SU-DHL-6 (cell line): ENCODE results near the gene SEC23A.
"Not testable (repeated sequence)": the region's sequence is repeated elsewhere in the genome, so short reads cannot be mapped to it uniquely, and the experiment has no call there.

Experiments
- H2AFZ ChIP-seq: fragments of 200-600 bp; sonication (generic); 2 replicates; pipeline ENCODE4 v1.6.1; 2014; ENCODE audit warnings: low read depth, mild to moderate bottlenecking, moderate library complexity, mixed read lengths, antibody characterized with exemption, low read length; ENCODE audit not compliant: severe bottlenecking
- H3F3A ChIP-seq: fragments of 200-600 bp; shearing (Covaris generic); 2 replicates; pipeline ENCODE4 v1.6.0; 2016; ENCODE audit warnings: antibody characterized with exemption, mild to moderate bottlenecking; ENCODE audit not compliant: insufficient read depth
- H3K27ac ChIP-seq: fragments of 200-600 bp; sonication (generic); 2 replicates; pipeline ENCODE4 v1.5.1; 2016; ENCODE audit warnings: low read depth, mild to moderate bottlenecking, low read length, moderate library complexity, mixed read lengths
- H3K27me3 ChIP-seq: fragments of 200-600 bp; sonication (generic), shearing (Covaris generic); 2 replicates; pipeline ENCODE4 v1.6.0; 2014; ENCODE audit warnings: mild to moderate bottlenecking, low read length
- H3K36me3 ChIP-seq: fragments of 200-600 bp; sonication (generic); 2 replicates; pipeline ENCODE4 v1.6.1; 2014; ENCODE audit warnings: mild to moderate bottlenecking, low read length, mixed read lengths
- H3K4me2 ChIP-seq: fragments of 300-600, 200-600 bp; shearing (Covaris generic), sonication (generic); 2 replicates; pipeline ENCODE4 v1.6.0; 2014; ENCODE audit warnings: low read length, low read depth, mild to moderate bottlenecking; ENCODE audit not compliant: poor library complexity, severe bottlenecking
- H3K4me3 ChIP-seq: fragments of 200-600 bp; sonication (generic); 2 replicates; pipeline ENCODE4 v1.5.1; 2014; ENCODE audit warnings: antibody characterized with exemption, low read length, mild to moderate bottlenecking, mixed read lengths; ENCODE audit not compliant: insufficient read depth, poor library complexity, severe bottlenecking
- H3K79me2 ChIP-seq: fragments of 200-600 bp; sonication (generic); 2 replicates; pipeline ENCODE4 v1.6.1; 2014; ENCODE audit warnings: mild to moderate bottlenecking, low read length, moderate library complexity; ENCODE audit not compliant: insufficient read depth
- H3K9ac ChIP-seq: fragments of 200-600 bp; sonication (generic); 2 replicates; pipeline ENCODE4 v1.7.0; 2014; ENCODE audit warnings: mild to moderate bottlenecking, low read length
- H3K9me2 ChIP-seq: fragments of 200-600 bp; sonication (generic); replicated peaks from 2 replicates; pipeline ENCODE4 v1.6.1; 2014; ENCODE audit warnings: low read length; ENCODE audit not compliant: insufficient read depth
- H3K9me3 ChIP-seq: fragments of 200-600 bp; sonication (generic); 2 replicates; pipeline ENCODE4 v1.6.1; 2014; ENCODE audit warnings: low read length, mixed read lengths; ENCODE audit not compliant: insufficient read depth
- H4K20me1 ChIP-seq: fragments of 200-600 bp; sonication (generic); 2 replicates; pipeline ENCODE4 v1.6.1; 2014; ENCODE audit warnings: low read depth, mild to moderate bottlenecking, antibody characterized with exemption, low read length, moderate library complexity, mixed read lengths
- EZH2phosphoT487 ChIP-seq: fragments of 200-600 bp; sonication (generic), shearing (Covaris generic); conservative IDR thresholded peaks from 2 replicates; pipeline ENCODE4 v1.6.1; 2018; ENCODE audit warnings: mild to moderate bottlenecking, antibody characterized with exemption, low read length, moderate library complexity, mixed read lengths
- TF ChIP-seq, protein P1 (sequence below): fragments of 200-600 bp; sonication (generic); IDR thresholded peaks from one replicate; pipeline ENCODE4 v1.5.1; 2017; ENCODE audit warnings: antibody characterized with exemption, mild to moderate bottlenecking, low read length, moderate library complexity; ENCODE audit not compliant: insufficient read depth, poor library complexity, severe bottlenecking

Gene SEC23A

DNA sequence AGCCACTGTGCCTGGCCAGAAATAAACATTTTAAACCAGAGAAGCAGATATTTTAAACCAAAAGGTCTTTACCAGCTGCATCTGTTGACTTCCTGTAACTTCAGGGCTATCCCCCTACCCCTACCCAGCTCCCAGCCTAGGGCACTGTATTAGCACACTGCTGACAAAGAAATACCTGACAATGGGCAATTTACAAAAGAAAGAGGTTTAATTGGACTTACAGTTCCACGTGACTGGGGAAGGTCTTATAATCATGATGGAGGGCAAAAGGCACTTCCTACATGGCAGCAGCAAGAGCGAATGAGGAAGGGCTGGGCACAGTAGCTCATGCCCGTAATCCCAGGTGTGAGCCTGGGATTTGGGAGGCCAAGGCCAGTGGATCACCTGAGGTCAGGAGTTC, 37.1 kb upstream of the SEC23A start:
- no peak overlapping the region for H3K4me3 ChIP-seq
- H3K79me2 ChIP-seq, result no peaks in the 10 kb centered on the region
- no peak overlapping the region for H2AFZ ChIP-seq
- peaks cover 21% of the 10 kb centered on the region for H3K36me3 ChIP-seq
- H3K4me2 ChIP-seq, result no peak overlapping the region
- H3K27ac ChIP-seq, result no peak overlapping the region
- H3F3A ChIP-seq, result no peaks in the 10 kb centered on the region; the same call in 1 of the 2 replicates
- H3K9ac ChIP-seq, result no peak overlapping the region
- H4K20me1 ChIP-seq, result no peaks in the 10 kb centered on the region
- no peaks in the 10 kb centered on the region for H3K27me3 ChIP-seq
- TF ChIP-seq EZH2phosphoT487, result no peak
- TF ChIP-seq, protein P1, sequence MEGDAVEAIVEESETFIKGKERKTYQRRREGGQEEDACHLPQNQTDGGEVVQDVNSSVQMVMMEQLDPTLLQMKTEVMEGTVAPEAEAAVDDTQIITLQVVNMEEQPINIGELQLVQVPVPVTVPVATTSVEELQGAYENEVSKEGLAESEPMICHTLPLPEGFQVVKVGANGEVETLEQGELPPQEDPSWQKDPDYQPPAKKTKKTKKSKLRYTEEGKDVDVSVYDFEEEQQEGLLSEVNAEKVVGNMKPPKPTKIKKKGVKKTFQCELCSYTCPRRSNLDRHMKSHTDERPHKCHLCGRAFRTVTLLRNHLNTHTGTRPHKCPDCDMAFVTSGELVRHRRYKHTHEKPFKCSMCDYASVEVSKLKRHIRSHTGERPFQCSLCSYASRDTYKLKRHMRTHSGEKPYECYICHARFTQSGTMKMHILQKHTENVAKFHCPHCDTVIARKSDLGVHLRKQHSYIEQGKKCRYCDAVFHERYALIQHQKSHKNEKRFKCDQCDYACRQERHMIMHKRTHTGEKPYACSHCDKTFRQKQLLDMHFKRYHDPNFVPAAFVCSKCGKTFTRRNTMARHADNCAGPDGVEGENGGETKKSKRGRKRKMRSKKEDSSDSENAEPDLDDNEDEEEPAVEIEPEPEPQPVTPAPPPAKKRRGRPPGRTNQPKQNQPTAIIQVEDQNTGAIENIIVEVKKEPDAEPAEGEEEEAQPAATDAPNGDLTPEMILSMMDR, result no peak
- peaks cover 9% of the 10 kb centered on the region; the same call in 1 of the 2 replicates for H3K9me3 ChIP-seq
- no peaks in the 10 kb centered on the region for H3K9me2 ChIP-seq

DNA sequence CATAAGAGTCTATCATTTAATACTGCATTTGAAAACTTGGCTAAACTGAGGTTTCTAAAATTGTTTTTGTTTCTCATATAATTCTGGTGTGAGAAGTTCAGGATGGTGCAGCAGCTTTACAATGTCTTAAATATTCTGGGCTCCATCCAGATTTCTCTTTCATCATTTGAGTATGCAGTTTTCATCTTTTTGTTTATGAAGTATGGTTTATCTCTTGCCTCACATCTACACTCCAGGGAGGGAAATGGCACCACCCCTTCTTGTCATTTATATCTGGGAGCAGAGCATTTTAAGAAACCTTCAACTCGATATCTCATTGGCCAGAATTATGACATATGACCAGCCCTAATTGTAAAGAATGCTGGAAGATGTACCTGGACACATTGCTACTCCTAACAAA, 35.4 kb upstream of the SEC23A start:
- Histone ChIP-seq H4K20me1 (no peaks in the 10 kb centered on the region), H3K9me3 (peaks cover 9% of the 10 kb centered on the region; the same call in 1 of the 2 replicates), H3K4me2 (no peak overlapping the region), H3K9me2 (no peaks in the 10 kb centered on the region), H3K4me3 (no peak overlapping the region), H3K36me3 (peaks cover 35% of the 10 kb centered on the region), H3K9ac (no peak overlapping the region), H3K79me2 (no peaks in the 10 kb centered on the region), H3K27ac (no peak overlapping the region), H2AFZ (no peak overlapping the region), H3K27me3 (no peaks in the 10 kb centered on the region), H3F3A (no peaks in the 10 kb centered on the region; the same call in 1 of the 2 replicates)
- TF ChIP-seq, protein P1, result no peak
- TF ChIP-seq EZH2phosphoT487, result no peak

DNA sequence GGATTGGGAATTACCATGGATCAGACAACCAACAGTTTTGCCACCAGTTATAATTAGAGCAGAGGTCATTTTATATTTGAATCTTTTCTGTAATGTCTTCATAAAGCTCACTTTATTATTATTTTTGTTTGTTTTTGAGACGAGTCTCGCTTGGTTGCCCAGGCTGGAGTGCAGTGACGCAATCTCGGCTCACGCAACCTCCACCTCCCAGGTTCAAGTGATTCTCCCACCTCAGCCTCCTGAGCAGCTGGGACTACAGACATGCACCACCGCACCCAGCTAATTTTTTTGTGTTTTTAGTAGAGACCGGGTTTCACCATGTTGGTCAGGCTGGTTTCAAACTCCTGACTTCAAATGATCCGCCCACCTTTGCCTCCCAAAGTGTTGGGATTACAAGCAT, 34.8 kb upstream of the SEC23A start:
- not testable (repeated sequence) for H3K9ac ChIP-seq, H3K4me2 ChIP-seq, H3F3A ChIP-seq, H3K27me3 ChIP-seq, H3K79me2 ChIP-seq, H3K9me3 ChIP-seq, H2AFZ ChIP-seq, H3K27ac ChIP-seq, H4K20me1 ChIP-seq, H3K9me2 ChIP-seq, H3K4me3 ChIP-seq
- H3K36me3 ChIP-seq, result peaks cover 38% of the 10 kb centered on the region

DNA sequence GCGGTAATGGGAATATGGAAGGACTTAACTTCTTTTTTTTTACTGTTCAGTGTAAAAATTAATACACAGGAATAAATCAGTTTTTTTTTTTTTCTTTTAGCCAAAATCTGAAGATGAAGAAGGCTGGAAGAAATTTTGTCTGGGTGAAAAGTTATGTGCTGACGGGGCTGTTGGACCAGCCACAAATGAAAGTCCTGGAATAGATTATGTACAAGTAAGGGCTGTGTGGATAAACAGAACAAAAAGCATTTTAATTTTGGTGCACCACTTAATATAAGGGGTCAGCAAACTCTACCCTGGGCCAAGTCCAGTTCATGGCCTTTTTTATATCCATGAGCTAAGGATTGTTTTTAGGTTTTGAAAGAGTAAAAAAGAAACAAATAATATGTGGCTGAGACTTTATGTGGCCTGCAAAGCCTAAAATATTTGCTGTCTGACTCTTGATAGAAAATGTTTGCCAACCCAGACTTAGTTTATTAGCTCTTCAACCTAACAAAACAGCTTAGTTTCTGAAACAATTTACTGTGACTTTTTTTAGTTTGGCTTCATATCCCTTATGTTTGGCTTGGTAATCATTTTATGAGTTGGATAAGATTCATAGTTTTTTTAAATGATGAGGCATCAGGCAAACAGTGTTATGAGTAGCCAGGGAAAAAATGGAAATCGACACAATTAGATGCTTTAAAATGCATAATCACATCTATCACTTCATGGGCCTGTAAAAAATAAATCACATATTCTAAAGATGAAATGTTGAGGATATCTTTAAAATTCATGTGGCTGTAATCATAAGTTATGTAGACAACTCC, 19.5 kb upstream of the SEC23A start:
- Histone ChIP-seq H3K36me3 (peaks cover 41% of the 10 kb centered on the region), H3K9me2 (no peaks in the 10 kb centered on the region), H3K9ac (no peak overlapping the region), H3K27me3 (no peaks in the 10 kb centered on the region), H2AFZ (no peak overlapping the region), H3K4me3 (no peak overlapping the region), H3F3A (peaks cover 6% of the 10 kb centered on the region; the same call in 1 of the 2 replicates), H3K27ac (no peak overlapping the region), H4K20me1 (no peaks in the 10 kb centered on the region), H3K9me3 (no peaks in the 10 kb centered on the region), H3K79me2 (no peaks in the 10 kb centered on the region; the same call in 1 of the 2 replicates), H3K4me2 (no peak overlapping the region)
- no peak for TF ChIP-seq EZH2phosphoT487
- TF ChIP-seq, protein P1, result no peak
